Right lobe of liver (tissue), 6 donors: ENCODE results near the gene SNURF. TPM values are rescaled to one million over a fixed set of nuclear protein-coding genes. Genes with fewer than 3 reads are reported as not detected.

Source experiments
- ATAC-seq, 4 donors: fragments of 200-7000 bp; cut with Tn5 transposase; one replicate each; pipeline ENCODE4 v1.9.1; 2020; ENCODE audit warnings: mild to moderate bottlenecking in 4 of 4, moderate library complexity in 4 of 4
- DNase-seq, 3 donors: peaks; one replicate each; pipeline ENCODE4 v3.0.0-alpha.2; 2020
- H3K27ac ChIP-seq, 3 donors: fragments of 200-600 bp; one replicate each; pipeline ENCODE4 v1.8.0; 2022
- H3K27me3 ChIP-seq, 2 donors: fragments of 200-600 bp; one replicate each; pipeline ENCODE4 v1.8.0; 2022
- H3K36me3 ChIP-seq, 4 donors: fragments of 200-600 bp; sonication (generic) in 1 of 4; one replicate each; pipeline versions ENCODE4 v1.5.1 to v1.8.0; 2017 to 2022; ENCODE audit warnings: control low read depth in 1 of 4
- H3K4me1 ChIP-seq, 4 donors: fragments of 200-600 bp; sonication (generic) in 1 of 4; one replicate each; pipeline versions ENCODE4 v1.5.1 to v1.8.0; 2017 to 2022; ENCODE audit warnings: control low read depth in 1 of 4
- H3K4me3 ChIP-seq, 3 donors: fragments of 200-600 bp; one replicate each; pipeline ENCODE4 v1.8.0; 2022
- H3K9me3 ChIP-seq, 4 donors: fragments of 200-600 bp; sonication (generic) in 1 of 4; one replicate each; pipeline versions ENCODE4 v1.5.1 to v1.8.0; 2017 to 2022; ENCODE audit warnings: control low read depth in 1 of 4
- POLR2A ChIP-seq: fragments of 450-650 bp; IDR thresholded peaks from one replicate; pipeline ENCODE4 v1.6.1; 2017; ENCODE audit warnings: antibody characterized with exemption, mild to moderate bottlenecking
- WGBS: methylation state at CpG from one replicate; pipeline ENCODE4 v1.1.6; 2018; ENCODE audit warnings: low coverage, low lambda C conversion rate; ENCODE audit not compliant: insufficient coverage; ENCODE audit errors: missing lambda C conversion rate; 5-methylcytosine and 5-hydroxymethylcytosine counted together
- intact Hi-C, 2 donors: fragments of 100-400 bp; cut with DNase I; formaldehyde crosslinking; loops; one replicate each; pipeline versions ENCODE4 v1.11.2 to v1.14.1; 2022
- small RNA-seq, 2 experiments: library from RNA; depleted of rRNA; stranded (forward); fragments of <200 nt; gene quantifications; one replicate each; pipeline ENCODE3, GENCODE V24; 2016
- total RNA-seq, 6 experiments: library from RNA; depleted of rRNA in 2 of 6; stranded (reverse); fragments of >200 nt in 2 of 6; fragmentation: NEBNext Ultra II Directional in 3 of 6; extraction: Animal tissue kit (Norgen Biotek cat#: 25700) in 3 of 6; gene quantifications; one replicate each; pipeline versions ENCODE4 v1.1.0 to v1.2.4, GENCODE V29; 2016 to 2023
- TF ChIP-seq, protein P1 (sequence below), 4 donors: fragments of 200-600 bp in 3 of 4; fragments of 450-650 bp in 1 of 4; IDR thresholded peaks; one replicate each; pipeline versions ENCODE4 v1.5.1 to v1.8.0; 2016 to 2022; ENCODE audit warnings: antibody characterized with exemption in 4 of 4, mild to moderate bottlenecking in 2 of 4
- donor health status: DM: no; HTN: yes; CAD: no.
- donor health status: DM: no; HTN: no; CAD: no.
- donor health status: DM: no; HTN: no; CAD: no.
- donor health status: DM: no; HTN: yes; CAD: no.
- donor health status: DM: no; HTN: yes; CAD: no.

SNURF gene
- total RNA-seq, 6 experiments from 2014 or later: 0.99 to 5.1 (median 2.6) TPM; not detected in 1

- TF ChIP-seq POLR2A: no peak
- ATAC-seq: no peak
- no peaks in the 10 kb centered on the region for H3K4me1 ChIP-seq
- H3K9me3 ChIP-seq: no peaks in the 10 kb centered on the region
- H3K4me3 ChIP-seq: no peak overlapping the region
- 90% methylated on average over 3 of the region's 3 CpGs for WGBS
- H3K36me3 ChIP-seq: peaks cover 0 to 38% (median 9%) of the 10 kb centered on the region in 4 donors
- H3K27me3 ChIP-seq: no peaks in the 10 kb centered on the region
- no peak overlapping the region for H3K27ac ChIP-seq
- no peak for DNase-seq
- intact Hi-C loops: no loop called here
Observed at GRCh38 chr15:24976932-24977331, 22.1 kb downstream of the SNURF start.

DNA sequence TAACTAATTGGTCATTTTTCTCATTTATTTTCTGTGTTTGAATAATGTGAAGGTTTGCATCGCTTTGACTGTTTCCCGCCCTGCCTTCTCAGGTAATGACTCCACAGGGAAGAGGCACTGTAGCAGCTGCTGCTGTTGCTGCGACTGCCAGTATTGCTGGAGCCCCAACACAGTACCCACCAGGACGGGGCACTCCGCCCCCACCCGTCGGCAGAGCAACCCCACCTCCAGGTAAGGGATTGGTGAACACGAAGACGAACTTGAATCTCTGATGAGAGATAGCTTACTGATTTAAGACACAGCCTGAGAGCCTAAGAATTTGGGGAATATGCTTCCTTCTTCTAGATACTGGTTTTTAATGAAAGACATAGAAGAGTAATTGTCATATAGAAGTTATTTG, 22.9 kb downstream of the SNURF start:
- intact Hi-C loops: no loop called here
- 79% methylated on average over 9 of the region's 9 CpGs for whole genome bisulfite sequencing
- H3K27ac ChIP-seq: no peak overlapping the region
- no peak overlapping the region for H3K4me3 ChIP-seq
- no peak for TF ChIP-seq POLR2A
- TF ChIP-seq, protein P1, sequence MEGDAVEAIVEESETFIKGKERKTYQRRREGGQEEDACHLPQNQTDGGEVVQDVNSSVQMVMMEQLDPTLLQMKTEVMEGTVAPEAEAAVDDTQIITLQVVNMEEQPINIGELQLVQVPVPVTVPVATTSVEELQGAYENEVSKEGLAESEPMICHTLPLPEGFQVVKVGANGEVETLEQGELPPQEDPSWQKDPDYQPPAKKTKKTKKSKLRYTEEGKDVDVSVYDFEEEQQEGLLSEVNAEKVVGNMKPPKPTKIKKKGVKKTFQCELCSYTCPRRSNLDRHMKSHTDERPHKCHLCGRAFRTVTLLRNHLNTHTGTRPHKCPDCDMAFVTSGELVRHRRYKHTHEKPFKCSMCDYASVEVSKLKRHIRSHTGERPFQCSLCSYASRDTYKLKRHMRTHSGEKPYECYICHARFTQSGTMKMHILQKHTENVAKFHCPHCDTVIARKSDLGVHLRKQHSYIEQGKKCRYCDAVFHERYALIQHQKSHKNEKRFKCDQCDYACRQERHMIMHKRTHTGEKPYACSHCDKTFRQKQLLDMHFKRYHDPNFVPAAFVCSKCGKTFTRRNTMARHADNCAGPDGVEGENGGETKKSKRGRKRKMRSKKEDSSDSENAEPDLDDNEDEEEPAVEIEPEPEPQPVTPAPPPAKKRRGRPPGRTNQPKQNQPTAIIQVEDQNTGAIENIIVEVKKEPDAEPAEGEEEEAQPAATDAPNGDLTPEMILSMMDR (IDR thresholded peaks at IDR 0.05): no peak
- H3K27me3 ChIP-seq: no peaks in the 10 kb centered on the region
- H3K36me3 ChIP-seq: peaks cover 0 to 43% (median 8%) of the 10 kb centered on the region in 4 donors
- H3K9me3 ChIP-seq: no peaks in the 10 kb centered on the region
- DNase-seq (no peak), ATAC-seq (no peak)
- no peaks in the 10 kb centered on the region for H3K4me1 ChIP-seq

DNA sequence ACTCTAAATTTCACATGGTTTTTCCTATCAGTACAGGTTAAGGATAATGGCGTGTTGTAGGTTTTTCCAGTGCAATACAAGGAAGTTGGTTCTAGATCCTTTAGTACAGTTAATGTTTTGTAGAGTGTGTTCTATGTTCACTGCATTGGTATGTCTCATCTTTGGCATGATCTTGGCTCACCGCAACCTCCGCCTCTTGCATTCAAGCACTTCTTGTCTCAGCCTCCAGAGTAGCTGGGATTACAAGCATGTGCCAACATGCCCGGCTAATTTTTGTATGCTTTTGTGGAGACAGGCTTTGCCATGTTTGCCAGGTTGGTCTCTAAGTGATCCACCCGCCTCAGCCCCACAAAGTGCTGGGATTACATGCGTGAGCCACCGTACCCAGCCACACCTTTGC, 30.4 kb downstream of the SNURF start:
- Histone ChIP-seq H3K4me3 (no peak overlapping the region), H3K27ac (no peak overlapping the region), H3K36me3 (peaks cover 0 to 9% (median under 1%) of the 10 kb centered on the region in 4 donors), H3K27me3 (no peaks in the 10 kb centered on the region), H3K9me3 (no peaks in the 10 kb centered on the region), H3K4me1 (no peaks in the 10 kb centered on the region)
- DNase-seq (no peak), ATAC-seq (no peak)
- TF ChIP-seq, protein P1 (IDR thresholded peaks at IDR 0.05): no peak
- TF ChIP-seq POLR2A: no peak
- intact Hi-C loops: no loop called here
- WGBS: 76% methylated on average over 5 of the region's 7 CpGs

DNA sequence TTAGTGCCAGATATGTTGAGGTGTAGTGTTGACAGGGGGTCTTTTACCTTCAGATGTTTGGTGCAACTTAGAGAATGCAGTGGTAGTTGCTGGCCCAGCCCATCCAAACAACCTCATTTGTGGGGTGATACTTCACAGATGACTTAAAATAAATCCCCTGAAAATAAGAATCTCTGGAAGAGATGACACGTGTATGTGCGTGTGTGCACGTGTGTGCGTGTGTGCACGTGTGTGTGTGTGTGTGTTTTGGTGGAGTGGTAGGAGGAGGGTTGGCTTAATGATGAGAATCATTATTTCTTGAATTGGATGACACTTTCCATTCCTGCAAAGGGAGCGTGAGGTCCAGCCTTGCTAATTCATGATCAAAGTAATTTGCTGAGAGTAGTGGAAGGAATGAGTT, 31.9 kb downstream of the SNURF start:
- Histone ChIP-seq H3K36me3 (peaks cover 0 to 8% (median 0%) of the 10 kb centered on the region in 4 donors), H3K4me1 (no peaks in the 10 kb centered on the region), H3K27ac (no peak overlapping the region), H3K4me3 (no peak overlapping the region), H3K9me3 (no peaks in the 10 kb centered on the region), H3K27me3 (no peaks in the 10 kb centered on the region)
- ATAC-seq (no peak), DNase-seq (no peak)
- WGBS: 45% methylated on average over 5 of the region's 6 CpGs
- intact Hi-C loops: no loop called here
- TF ChIP-seq POLR2A: no peak
- TF ChIP-seq, protein P1 (IDR thresholded peaks at IDR 0.05): no peak

Small RNAs within 50 kb of the gene (small RNA-seq; reads per million reads assigned to genes)
- gene AC090602.1 (0 reads per million in 2 experiments), gene AC124312.4 (0 reads per million in 2 experiments), gene AC124312.5 (0 to 0.10 reads per million in 2 experiments)

Other genes with a start within 250 kb of the SNURF start
- gene SNRPN, start within 50 bp of the SNURF start, total RNA-seq: 10 to 100 TPM; 21.7 to 37.7 (median 30.4) TPM